B cell (primary cell): ENCODE results near the gene TLE2. TPM values are rescaled to one million over a fixed set of nuclear protein-coding genes. Genes with fewer than 3 reads are reported as not detected.

ENCODE experiments used
- ATAC-seq: fragments of 200-7000 bp; cut with Tn5 transposase; one replicate; pipeline ENCODE4 v1.10.0; 2021; ENCODE audit warnings: low read depth, mild to moderate bottlenecking, moderate number of reproducible peaks, moderate library complexity
- CTCF ChIA-PET: fragments of 350-600 bp; sonication (Branson Sonifier 250); formaldehyde crosslinking; loops from one replicate; lab custom pipeline; 2021; ENCODE audit warnings: antibody characterized with exemption, inconsistent platforms; lab: Charles Lee
- POLR2A ChIA-PET: fragments of 350-600 bp; sonication (Branson Sonifier 250); formaldehyde crosslinking; loops from one replicate; lab custom pipeline; 2021; ENCODE audit warnings: antibody characterized with exemption; lab: Charles Lee
- DNase-seq: peaks from one replicate; pipeline ENCODE4 v3.0.0; 2013
- H2AFZ ChIP-seq: 2 replicates; pipeline ENCODE4 v1.6.1; 2012; ENCODE audit warnings: mild to moderate bottlenecking, low read depth, low read length; ENCODE audit not compliant: insufficient read depth, poor library complexity, severe bottlenecking
- H3K27ac ChIP-seq, 2 donors: 1 replicate in 1 of 2; 2 replicates in 1 of 2; pipeline ENCODE4 v1.5.1; 2012 to 2013; ENCODE audit warnings: low read length in 2 of 2, mild to moderate bottlenecking in 2 of 2, moderate library complexity in 1 of 2
- H3K27me3 ChIP-seq, 4 experiments: fragments of 200-600 bp in 1 of 4; sonication (generic) in 1 of 4; replicated peaks in 1 of 4; 1 replicate in 2 of 4; 2 replicates in 2 of 4; pipeline versions ENCODE4 v1.6.1 to v1.7.0; 2013 to 2016; ENCODE audit warnings: low read length in 3 of 4, mild to moderate bottlenecking in 2 of 4, mixed read lengths in 1 of 4, moderate library complexity in 1 of 4; ENCODE audit not compliant: insufficient read depth in 4 of 4, control insufficient read depth in 3 of 4; ENCODE audit errors: control extremely low read depth in 1 of 4
- H3K36me3 ChIP-seq, 2 experiments: replicated peaks in 1 of 2; 1 replicate in 1 of 2; 2 replicates in 1 of 2; pipeline versions ENCODE4 v1.6.1 to v1.7.1; 2013; ENCODE audit warnings: low read length in 1 of 2; ENCODE audit not compliant: insufficient read depth in 2 of 2, control insufficient read depth in 1 of 2; ENCODE audit errors: control extremely low read depth in 1 of 2, extremely low read depth in 1 of 2
- H3K4me1 ChIP-seq, 2 donors: fragments of 200-600 bp in 1 of 2; sonication (generic) in 1 of 2; 1 replicate in 1 of 2; 2 replicates in 1 of 2; pipeline versions ENCODE4 v1.5.1 to v1.6.1; 2013 to 2017; ENCODE audit warnings: low read length in 2 of 2; ENCODE audit not compliant: control insufficient read depth in 2 of 2, insufficient read depth in 2 of 2
- H3K4me2 ChIP-seq: replicated peaks from 2 replicates; pipeline ENCODE3; 2012; ENCODE audit warnings: mild to moderate bottlenecking, low read depth, low read length; ENCODE audit not compliant: poor library complexity, severe bottlenecking
- H3K4me3 ChIP-seq, 5 experiments: fragments of 200-600 bp in 1 of 5; sonication (generic) in 1 of 5; 1 replicate in 3 of 5; 2 replicates in 2 of 5; pipeline versions ENCODE4 v1.5.1 to v1.7.0; 2011 to 2016; ENCODE audit warnings: low read length in 4 of 5, mild to moderate bottlenecking in 4 of 5, low read depth in 2 of 5, control low read depth in 1 of 5, moderate library complexity in 1 of 5; ENCODE audit not compliant: insufficient read depth in 1 of 5; ENCODE audit errors: control extremely low read depth in 1 of 5, extremely low read depth in 1 of 5
- H3K79me2 ChIP-seq: fragments of 200-600 bp; sonication (generic); one replicate; pipeline ENCODE4 v1.6.0; 2016; ENCODE audit warnings: low read length; ENCODE audit not compliant: control insufficient read depth, insufficient read depth
- H3K9ac ChIP-seq: fragments of 200-600 bp; sonication (generic); 2 replicates; pipeline ENCODE4 v1.6.1; 2017; ENCODE audit warnings: mild to moderate bottlenecking, low read length, moderate library complexity
- H3K9me3 ChIP-seq, 3 donors: one replicate each; pipeline versions ENCODE4 v1.6.1 to v1.7.1; 2013; ENCODE audit warnings: low read length in 2 of 3; ENCODE audit not compliant: control insufficient read depth in 2 of 3, insufficient read depth in 1 of 3; ENCODE audit errors: control extremely low read depth in 1 of 3
- H4K20me1 ChIP-seq: 2 replicates; pipeline ENCODE4 v1.6.0; 2012; ENCODE audit warnings: mild to moderate bottlenecking, low read length; ENCODE audit not compliant: insufficient read depth, control insufficient read depth, poor library complexity, severe bottlenecking
- H3K27ac Mint-ChIP-seq: one replicate; pipeline ENCODE4 v1.8.0; 2021; ENCODE audit warnings: mixed read lengths
- H3K27me3 Mint-ChIP-seq: one replicate; pipeline ENCODE4 v1.8.0; 2021; ENCODE audit warnings: mixed read lengths
- H3K4me1 Mint-ChIP-seq: one replicate; pipeline ENCODE4 v1.8.0; 2021; ENCODE audit warnings: mixed read lengths
- H3K4me3 Mint-ChIP-seq: one replicate; pipeline ENCODE4 v1.8.0; 2021; ENCODE audit warnings: mixed read lengths
- H3K9me3 Mint-ChIP-seq: one replicate; pipeline ENCODE4 v1.8.0; 2022; ENCODE audit warnings: mixed read lengths; ENCODE audit not compliant: insufficient read depth
- EZH2 ChIP-seq: IDR thresholded peaks from 2 replicates; pipeline ENCODE4 v1.6.1; 2012; ENCODE audit warnings: borderline replicate concordance, low read depth, mild to moderate bottlenecking, moderate library complexity, low read length; ENCODE audit not compliant: insufficient read depth, poor library complexity, severe bottlenecking
- WGBS: methylation state at CpG from one replicate; pipeline ENCODE4 v1.1.5; 2013; ENCODE audit warnings: missing lambda C conversion rate; ENCODE audit not compliant: insufficient coverage; 5-methylcytosine and 5-hydroxymethylcytosine counted together
- intact Hi-C: fragments of 100-400 bp; cut with micrococcal nuclease; formaldehyde crosslinking; loops from one replicate; pipeline ENCODE4 v1.10.0; 2022
- polyA plus RNA-seq: library from polyadenylated mRNA; depleted of rRNA; stranded (reverse); fragments of >200 nt; gene quantifications from 2 replicates; pipeline ENCODE4 v1.2.3, GENCODE V29; 2012
- total RNA-seq, 2 donors: library from RNA; stranded (reverse); fragments of 120-200 nt in 1 of 2; gene quantifications; 1 replicate in 1 of 2; 2 replicates in 1 of 2; pipeline versions ENCODE4 v1.2.3 to v1.2.4, GENCODE V29; 2013 to 2022
- TF ChIP-seq, protein P1 (sequence below): fragments of 200-600 bp; IDR thresholded peaks from one replicate; pipeline ENCODE4 v1.8.0; 2022; ENCODE audit warnings: antibody characterized with exemption, mild to moderate bottlenecking

The TLE2 gene
- total and polyA plus RNA-seq, 2 donors (not counting 1 experiment from before 2014, with no cell fraction given) = 3.0 to 5.3 TPM

DNA sequence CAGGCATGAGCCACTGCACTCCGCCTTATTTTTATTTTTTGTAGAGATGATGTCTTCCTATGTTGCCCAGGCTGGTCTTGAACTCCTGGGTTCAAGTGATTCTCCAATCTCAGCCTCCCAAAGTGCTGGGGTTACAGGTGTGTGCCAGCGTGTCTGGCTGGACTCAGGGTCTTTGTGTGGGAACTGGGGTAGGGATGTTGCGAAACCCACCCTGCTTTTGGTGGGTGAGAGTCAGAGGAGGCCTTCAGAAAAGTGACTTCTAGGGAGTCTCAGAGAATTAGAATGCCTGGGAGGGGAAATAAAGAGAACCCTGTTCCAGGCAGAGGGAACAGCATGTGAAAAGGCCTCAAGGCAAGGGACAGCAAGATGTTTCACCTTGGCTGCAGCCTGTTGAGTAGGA, 20.0 kb upstream of the TLE2 start:
- Mint-ChIP-seq H3K27me3 (no peaks in the 10 kb centered on the region), H3K27ac (peak overlapping the region; percentile 76), H3K4me1 (peaks cover 17% of the 10 kb centered on the region), H3K4me3 (peak overlapping the region; percentile 70), H3K9me3 (no peaks in the 10 kb centered on the region)
- no peak overlapping the region for H3K4me2 ChIP-seq
- intact Hi-C loops = no loop called here
- no peak overlapping the region for H2AFZ ChIP-seq
- H3K9me3 ChIP-seq = no peaks in the 10 kb centered on the region
- no peaks in the 10 kb centered on the region for H3K27me3 ChIP-seq
- H4K20me1 ChIP-seq = peaks cover 19% of the 10 kb centered on the region
- H3K79me2 ChIP-seq = no peaks in the 10 kb centered on the region
- ATAC-seq = no peak
- ChIA-PET CTCF (interaction anchor here (1.0 kb wide), 2 partner anchors 13 to 27 kb away, joined by 3 read pairs; no protein-coding TSS in a partner anchor), POLR2A (no interaction called here)
- H3K27ac ChIP-seq = no peak overlapping the region
- no peak for DNase-seq
- H3K9ac ChIP-seq = no peak overlapping the region
- WGBS = 86% methylated on average over 2 of the region's 3 CpGs
- H3K4me3 ChIP-seq = no peak overlapping the region
- H3K36me3 ChIP-seq = peaks cover 0 to 16% of the 10 kb centered on the region in 2 experiments
- peaks cover 7 to 13% of the 10 kb centered on the region in 2 donors for H3K4me1 ChIP-seq
- TF ChIP-seq EZH2 = no peak

DNA sequence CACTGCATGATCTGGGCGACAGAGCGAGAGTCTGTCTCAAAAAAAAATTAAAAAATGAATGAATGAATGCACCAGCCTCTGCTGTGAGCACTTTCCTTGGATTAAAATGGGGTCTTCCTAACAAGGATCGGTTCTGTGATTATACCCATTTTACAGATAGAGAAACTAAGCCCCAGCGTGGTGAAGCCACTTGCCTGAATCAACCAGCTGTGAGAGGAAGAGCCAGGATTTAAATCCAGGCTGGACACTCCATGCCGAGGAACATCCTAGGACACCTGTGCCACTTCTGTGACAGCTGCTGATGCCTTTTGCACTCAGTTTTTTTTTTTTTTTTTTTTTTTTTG, 19.1 kb upstream of the TLE2 start:
- no peak for ATAC-seq
- Histone ChIP-seq H3K27ac (no peak overlapping the region), H3K9ac (peak overlapping the region; percentile 47), H3K4me1 (peaks cover 7 to 13% of the 10 kb centered on the region in 2 donors), H2AFZ (peak overlapping the region; percentile 63), H4K20me1 (peaks cover 11% of the 10 kb centered on the region), H3K4me2 (peak overlapping the region; percentile 74), H3K4me3 (peak overlapping the region in 1 of 5 experiments; percentile 64), H3K9me3 (no peaks in the 10 kb centered on the region), H3K36me3 (peaks cover 0 to 7% of the 10 kb centered on the region in 2 experiments), H3K79me2 (no peaks in the 10 kb centered on the region), H3K27me3 (no peaks in the 10 kb centered on the region)
- POLR2A ChIA-PET = interaction anchor here (0.6 to 0.8 kb wide), 4 partner anchors 13 to 430 kb away, joined by 3 to 4 read pairs (median 3); no protein-coding TSS in a partner anchor
- 100% methylated on average over 2 of the region's 5 CpGs for WGBS
- Mint-ChIP-seq H3K4me1 (peaks cover 18% of the 10 kb centered on the region), H3K9me3 (no peaks in the 10 kb centered on the region), H3K4me3 (no peak overlapping the region), H3K27ac (no peak overlapping the region), H3K27me3 (no peaks in the 10 kb centered on the region)
- TF ChIP-seq EZH2 = no peak
- TF ChIP-seq, protein P1, sequence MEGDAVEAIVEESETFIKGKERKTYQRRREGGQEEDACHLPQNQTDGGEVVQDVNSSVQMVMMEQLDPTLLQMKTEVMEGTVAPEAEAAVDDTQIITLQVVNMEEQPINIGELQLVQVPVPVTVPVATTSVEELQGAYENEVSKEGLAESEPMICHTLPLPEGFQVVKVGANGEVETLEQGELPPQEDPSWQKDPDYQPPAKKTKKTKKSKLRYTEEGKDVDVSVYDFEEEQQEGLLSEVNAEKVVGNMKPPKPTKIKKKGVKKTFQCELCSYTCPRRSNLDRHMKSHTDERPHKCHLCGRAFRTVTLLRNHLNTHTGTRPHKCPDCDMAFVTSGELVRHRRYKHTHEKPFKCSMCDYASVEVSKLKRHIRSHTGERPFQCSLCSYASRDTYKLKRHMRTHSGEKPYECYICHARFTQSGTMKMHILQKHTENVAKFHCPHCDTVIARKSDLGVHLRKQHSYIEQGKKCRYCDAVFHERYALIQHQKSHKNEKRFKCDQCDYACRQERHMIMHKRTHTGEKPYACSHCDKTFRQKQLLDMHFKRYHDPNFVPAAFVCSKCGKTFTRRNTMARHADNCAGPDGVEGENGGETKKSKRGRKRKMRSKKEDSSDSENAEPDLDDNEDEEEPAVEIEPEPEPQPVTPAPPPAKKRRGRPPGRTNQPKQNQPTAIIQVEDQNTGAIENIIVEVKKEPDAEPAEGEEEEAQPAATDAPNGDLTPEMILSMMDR = no peak
- CTCF ChIA-PET = interaction anchor here (1.0 to 1.5 kb wide), 2 partner anchors 10 to 28 kb away, joined by 3 to 4 read pairs; no protein-coding TSS in a partner anchor
- DNase-seq = no peak
- intact Hi-C loops = no loop called here
